ENCODE results near the gene GNL3.
"Not testable (repeated sequence)": the region's sequence is repeated elsewhere in the genome, so short reads cannot be mapped to it uniquely, and the experiment has no call there.

The GNL3 gene

GRCh38 chr3:52722491-52722890, 36.7 kb downstream of the GNL3 start:
- no peak for DNase-seq

- no peak for DNase-seq
These were observed 38.1 kb downstream of the GNL3 start for GRCh38 chr3:52723935-52724334.

DNA sequence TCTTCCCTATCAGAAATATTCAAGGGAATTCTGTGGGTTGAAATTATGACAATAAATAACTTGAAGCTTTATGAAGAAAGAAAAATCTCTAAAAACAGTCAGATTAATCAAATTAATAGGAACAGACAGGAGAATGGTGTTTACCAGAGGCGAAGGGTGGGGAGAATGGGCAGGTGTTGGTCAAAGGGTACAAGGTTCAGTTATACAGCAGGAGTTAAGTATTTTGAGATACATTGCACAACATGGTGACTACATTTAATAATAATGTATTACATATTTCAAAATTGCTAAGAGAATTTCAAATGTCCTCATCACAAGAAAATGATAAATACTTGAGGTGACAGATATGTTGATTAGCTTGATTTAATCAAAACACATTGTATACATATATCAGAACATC, 38.7 kb downstream of the GNL3 start:
- DNase-seq = no peak

GRCh38 chr3:52728753-52729152, 42.9 kb downstream of the GNL3 start:
- not testable (repeated sequence) for DNase-seq

DNA sequence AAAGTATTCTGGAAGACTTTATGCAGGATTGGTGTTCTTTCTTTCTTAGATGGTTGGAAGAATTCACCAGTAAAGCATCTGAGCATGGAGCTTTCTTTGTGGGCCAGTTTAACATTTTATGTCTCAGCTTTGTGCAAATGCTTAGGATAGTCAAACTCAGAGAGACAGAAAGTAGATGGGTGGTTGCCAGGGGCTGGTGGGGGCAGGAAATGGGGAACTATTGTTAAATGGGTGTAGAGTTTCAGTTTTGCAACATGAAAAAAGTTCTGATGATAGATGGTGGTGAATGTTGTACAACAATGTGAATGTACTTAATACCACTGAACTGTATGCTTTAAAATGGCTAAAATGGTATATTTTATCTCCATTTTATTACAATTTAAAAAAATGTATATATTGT, 44.8 kb downstream of the GNL3 start:
- no peak for DNase-seq

- no peak for DNase-seq
These were observed 45.8 kb downstream of the GNL3 start for GRCh38 chr3:52731590-52731989.

DNA sequence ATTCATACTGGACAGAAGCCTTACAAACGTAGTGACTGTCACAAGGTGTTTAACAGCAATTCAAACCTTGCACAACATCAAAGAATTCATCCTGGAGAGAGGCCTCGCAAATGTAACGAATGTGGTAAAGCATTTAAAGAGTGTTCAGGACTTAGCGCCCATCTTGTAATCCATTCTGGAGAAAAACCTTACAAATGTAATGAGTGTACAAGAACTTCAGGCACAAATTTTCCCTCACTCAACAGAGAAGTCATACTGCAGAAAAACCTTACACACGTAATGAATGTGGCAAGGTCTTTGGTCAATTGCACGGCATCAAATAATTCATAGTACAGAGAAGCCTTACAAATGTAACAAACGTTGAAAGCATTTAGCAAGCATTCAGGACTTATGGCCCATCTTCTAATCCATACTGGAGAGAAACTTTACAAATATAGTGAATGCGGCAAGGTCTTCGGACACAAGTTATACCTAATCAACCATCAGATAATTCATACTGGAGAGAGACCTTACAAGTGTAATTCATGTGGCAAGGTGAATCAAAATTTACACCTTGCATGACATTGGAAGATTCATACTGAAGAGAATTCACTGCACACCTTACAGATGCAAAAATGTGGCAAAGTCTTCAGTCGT, 47.5 kb downstream of the GNL3 start:
- DNase-seq = no peak

DNA sequence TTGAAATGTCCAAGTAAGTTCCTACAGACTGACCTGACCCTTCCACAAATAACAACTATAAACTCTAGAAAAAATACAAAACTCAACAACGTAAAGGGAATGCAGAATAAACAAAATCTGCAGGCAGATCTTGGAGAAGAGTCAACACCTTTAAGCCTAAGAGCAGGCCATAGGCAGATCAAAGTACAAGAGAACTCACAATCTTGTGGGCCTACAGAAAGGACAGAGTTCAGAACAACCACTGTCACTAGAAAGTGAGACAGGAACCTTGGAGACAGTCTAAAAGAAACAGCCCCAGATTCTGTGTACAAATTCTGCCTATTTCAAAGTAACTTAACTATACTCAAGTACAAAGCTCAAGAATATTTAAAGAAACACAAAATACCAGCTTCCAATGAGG, 53.9 kb downstream of the GNL3 start:
- DNase-seq = no peak

DNA sequence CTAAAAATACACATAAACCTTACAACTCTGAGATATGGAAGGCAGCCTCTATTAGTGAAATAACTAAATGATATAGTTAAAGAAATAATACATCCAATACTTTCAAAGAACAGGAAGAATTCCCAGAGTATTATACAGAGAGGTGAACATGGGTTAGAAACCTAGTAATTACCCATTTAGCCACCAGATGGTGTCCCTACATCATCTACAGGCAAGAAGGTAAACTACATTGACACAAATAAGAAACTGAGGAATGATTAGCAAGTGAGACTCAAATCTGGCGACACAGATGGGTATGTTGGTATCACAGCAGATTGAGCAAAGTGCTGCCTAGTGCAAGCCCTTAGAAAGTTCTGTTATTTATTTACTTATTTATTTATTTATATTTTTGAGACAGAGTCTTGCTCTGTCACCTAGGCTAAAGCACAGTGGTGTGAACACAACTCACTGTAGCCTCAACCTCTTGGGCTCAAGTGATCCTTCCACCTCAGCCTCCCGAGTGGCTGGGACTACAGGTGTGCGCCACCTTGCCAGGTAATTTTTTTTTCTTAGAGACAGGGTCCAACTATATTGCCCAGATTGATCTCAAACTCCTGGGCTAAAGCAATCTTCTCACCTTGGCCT, 56.7 kb downstream of the GNL3 start:
- no peak for DNase-seq

- DNase-seq = no peak
These were observed 57.3 kb downstream of the GNL3 start for GRCh38 chr3:52743152-52743551.

- no peak for DNase-seq
These were observed 57.9 kb downstream of the GNL3 start for GRCh38 chr3:52743721-52744120.

Data from right hindlimb (tissue), 1 donor.